Dendritic cell treated with granulocyte-macrophage colony-stimulating factor and Interleukin-4, amounts not matched to agents 40 ng/mL and 50 ng/mL, for 4 days (primary cell): ENCODE data around the gene FCER2.

Experiments used
- H3K27ac Mint-ChIP-seq: one replicate; pipeline ENCODE4 v1.8.0; 2022; ENCODE audit warnings: mild to moderate bottlenecking, mixed read lengths
- H3K27me3 Mint-ChIP-seq: one replicate; pipeline ENCODE4 v1.8.0; 2022; ENCODE audit warnings: mild to moderate bottlenecking, mixed read lengths
- H3K36me3 Mint-ChIP-seq: one replicate; pipeline ENCODE4 v1.8.0; 2022; ENCODE audit warnings: low read depth, mixed read lengths
- H3K4me1 Mint-ChIP-seq: one replicate; pipeline ENCODE4 v1.8.0; 2022; ENCODE audit warnings: low read depth, mixed read lengths
- H3K4me3 Mint-ChIP-seq: one replicate; pipeline ENCODE4 v1.8.0; 2022; ENCODE audit warnings: mild to moderate bottlenecking, moderate library complexity, mixed read lengths
- H3K9me3 Mint-ChIP-seq: one replicate; pipeline ENCODE4 v1.8.0; 2022; ENCODE audit warnings: mixed read lengths
- intact Hi-C: fragments of 100-400 bp; cut with micrococcal nuclease; formaldehyde crosslinking; loops from one replicate; pipeline ENCODE4 v1.15.0; 2022

The FCER2 gene

DNA sequence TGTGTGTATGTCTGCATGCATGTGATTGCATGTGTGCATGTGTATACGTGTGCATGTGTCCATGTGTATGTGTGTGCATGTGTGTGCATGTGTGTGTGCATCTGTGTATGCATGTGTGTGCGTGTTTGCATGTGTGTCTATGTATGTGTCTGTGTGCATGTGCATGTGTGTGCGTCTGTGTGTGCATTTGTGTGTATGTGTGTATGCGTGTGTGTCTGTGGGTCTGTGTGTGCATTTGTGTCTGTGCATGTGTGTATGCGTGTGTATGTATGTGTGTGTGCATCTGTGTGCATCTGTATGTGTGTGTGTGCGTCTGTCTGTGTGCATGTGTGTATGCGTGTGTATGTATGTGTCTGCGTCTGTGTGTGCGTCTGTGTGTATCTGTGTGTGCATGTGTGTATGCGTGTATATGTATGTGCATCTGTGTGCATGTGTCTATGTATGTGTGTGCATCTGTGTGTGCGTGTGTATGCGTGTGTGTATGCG, 62.0 kb downstream of the FCER2 start:
- no peaks in the 10 kb centered on the region for H3K27me3 Mint-ChIP-seq
- intact Hi-C loops = loop anchor here (10.0 kb wide), 1 partner anchor 75 kb away; no protein-coding TSS in a partner anchor
- peaks cover 84% of the 10 kb centered on the region for H3K36me3 Mint-ChIP-seq
- no peak overlapping the region for H3K27ac Mint-ChIP-seq
- H3K4me3 Mint-ChIP-seq = no peak overlapping the region
- no peaks in the 10 kb centered on the region for H3K9me3 Mint-ChIP-seq
- H3K4me1 Mint-ChIP-seq = peaks cover 82% of the 10 kb centered on the region

- Mint-ChIP-seq H3K36me3 (peaks cover 75% of the 10 kb centered on the region), H3K27me3 (no peaks in the 10 kb centered on the region), H3K4me1 (peaks cover 72% of the 10 kb centered on the region), H3K9me3 (no peaks in the 10 kb centered on the region), H3K4me3 (peak overlapping the region; percentile 2), H3K27ac (peak overlapping the region; percentile 27)
- intact Hi-C loops = no loop called here
These were observed 63.0 kb downstream of the FCER2 start for GRCh38 chr19:7638802-7639465.
